IPS-15b (cell line): ENCODE data around the gene IPO13.

Experiments
- H3K27me3 ChIP-seq: one replicate; pipeline ENCODE4 v1.6.1; 2013; ENCODE audit warnings: low read length; ENCODE audit not compliant: control insufficient read depth, insufficient read depth
- H3K36me3 ChIP-seq: one replicate; pipeline ENCODE4 v1.6.1; 2013; ENCODE audit warnings: low read length; ENCODE audit not compliant: control insufficient read depth, insufficient read depth
- H3K4me1 ChIP-seq: one replicate; pipeline ENCODE4 v1.6.1; 2013; ENCODE audit warnings: mild to moderate bottlenecking, low read length; ENCODE audit not compliant: control insufficient read depth, insufficient read depth
- H3K4me3 ChIP-seq: one replicate; pipeline ENCODE4 v1.5.1; 2013; ENCODE audit warnings: low read depth, low read length
- H3K9ac ChIP-seq: one replicate; pipeline ENCODE4 v1.6.1; 2013; ENCODE audit warnings: low read depth, mild to moderate bottlenecking, low read length
- H3K9me3 ChIP-seq: one replicate; pipeline ENCODE4 v1.6.1; 2013; ENCODE audit warnings: mild to moderate bottlenecking, low read length; ENCODE audit not compliant: control insufficient read depth, insufficient read depth

Gene IPO13

GRCh38 chr1:43958351-43959255, 11.9 kb downstream of the IPO13 start:
- no peaks in the 10 kb centered on the region for H3K27me3 ChIP-seq
- H3K9me3 ChIP-seq: no peaks in the 10 kb centered on the region
- H3K9ac ChIP-seq: no peak overlapping the region
- peaks cover 22% of the 10 kb centered on the region for H3K36me3 ChIP-seq
- H3K4me1 ChIP-seq: no peaks in the 10 kb centered on the region
- no peak overlapping the region for H3K4me3 ChIP-seq

GRCh38 chr1:43960798-43961197, 14.0 kb downstream of the IPO13 start:
- no peak overlapping the region for H3K9ac ChIP-seq
- no peaks in the 10 kb centered on the region for H3K9me3 ChIP-seq
- H3K4me1 ChIP-seq: no peaks in the 10 kb centered on the region
- H3K27me3 ChIP-seq: no peaks in the 10 kb centered on the region
- H3K36me3 ChIP-seq: peaks cover 22% of the 10 kb centered on the region
- H3K4me3 ChIP-seq: no peak overlapping the region

- Histone ChIP-seq H3K9me3 (no peaks in the 10 kb centered on the region), H3K27me3 (no peaks in the 10 kb centered on the region), H3K4me3 (no peak overlapping the region), H3K4me1 (no peaks in the 10 kb centered on the region), H3K36me3 (peaks cover 22% of the 10 kb centered on the region), H3K9ac (no peak overlapping the region)
These were observed 14.9 kb downstream of the IPO13 start for GRCh38 chr1:43961692-43962091.

- Histone ChIP-seq H3K36me3 (peaks cover 17% of the 10 kb centered on the region), H3K4me1 (no peaks in the 10 kb centered on the region), H3K4me3 (no peak overlapping the region), H3K27me3 (no peaks in the 10 kb centered on the region), H3K9ac (no peak overlapping the region), H3K9me3 (no peaks in the 10 kb centered on the region)
These were observed 15.6 kb downstream of the IPO13 start for GRCh38 chr1:43962324-43962723.

GRCh38 chr1:43963006-43963405, 16.3 kb downstream of the IPO13 start:
- H3K27me3 ChIP-seq: no peaks in the 10 kb centered on the region
- H3K36me3 ChIP-seq: peaks cover 10% of the 10 kb centered on the region
- H3K9ac ChIP-seq: no peak overlapping the region
- no peaks in the 10 kb centered on the region for H3K9me3 ChIP-seq
- H3K4me1 ChIP-seq: no peaks in the 10 kb centered on the region
- no peak overlapping the region for H3K4me3 ChIP-seq

GRCh38 chr1:43963890-43964289, 17.1 kb downstream of the IPO13 start:
- Histone ChIP-seq H3K4me1 (no peaks in the 10 kb centered on the region), H3K4me3 (no peak overlapping the region), H3K27me3 (no peaks in the 10 kb centered on the region), H3K9me3 (no peaks in the 10 kb centered on the region), H3K36me3 (peaks cover 9% of the 10 kb centered on the region), H3K9ac (no peak overlapping the region)

- no peaks in the 10 kb centered on the region for H3K4me1 ChIP-seq
- no peaks in the 10 kb centered on the region for H3K9me3 ChIP-seq
- no peaks in the 10 kb centered on the region for H3K27me3 ChIP-seq
- no peak overlapping the region for H3K4me3 ChIP-seq
- no peak overlapping the region for H3K9ac ChIP-seq
- peaks cover 9% of the 10 kb centered on the region for H3K36me3 ChIP-seq
These were observed 18.6 kb downstream of the IPO13 start for GRCh38 chr1:43965316-43965715.

GRCh38 chr1:43968348-43968948, 21.7 kb downstream of the IPO13 start:
- H3K36me3 ChIP-seq: peaks cover 15% of the 10 kb centered on the region
- H3K9ac ChIP-seq: no peak overlapping the region
- no peaks in the 10 kb centered on the region for H3K27me3 ChIP-seq
- no peaks in the 10 kb centered on the region for H3K9me3 ChIP-seq
- no peak overlapping the region for H3K4me3 ChIP-seq
- H3K4me1 ChIP-seq: no peaks in the 10 kb centered on the region

- Histone ChIP-seq H3K9ac (no peak overlapping the region), H3K36me3 (peaks cover 15% of the 10 kb centered on the region), H3K4me3 (peak overlapping the region; percentile 48), H3K4me1 (peaks cover 3% of the 10 kb centered on the region), H3K27me3 (no peaks in the 10 kb centered on the region), H3K9me3 (no peaks in the 10 kb centered on the region)
These were observed 22.6 kb downstream of the IPO13 start for GRCh38 chr1:43969416-43969745.

GRCh38 chr1:43969746-43970466, 23.2 kb downstream of the IPO13 start, which contains the start of gene DPH2:
Gene DPH2 (plus strand): TSS chr1:43970010. CDS start chr1:43970176, 166 bp downstream.
- H3K4me3 ChIP-seq: peak within 1 kb of the TSS; percentile 99
- no peaks in the 10 kb centered on the region for H3K9me3 ChIP-seq
- H3K9ac ChIP-seq: peak within 1 kb of the TSS; percentile 92
- no peaks in the 10 kb centered on the region for H3K27me3 ChIP-seq
- peaks cover 3% of the 10 kb centered on the region for H3K4me1 ChIP-seq
- H3K36me3 ChIP-seq: peaks cover 15% of the 10 kb centered on the region

- Histone ChIP-seq H3K27me3 (no peaks in the 10 kb centered on the region), H3K4me1 (peaks cover 3% of the 10 kb centered on the region), H3K9me3 (no peaks in the 10 kb centered on the region), H3K9ac (peak overlapping the region; percentile 92), H3K4me3 (peak overlapping the region; percentile 99), H3K36me3 (peaks cover 15% of the 10 kb centered on the region)
These were observed 23.8 kb downstream of the IPO13 start for GRCh38 chr1:43970502-43970901.
